ENCODE results near the gene TRPC4AP.

TRPC4AP gene

GRCh38 chr20:35012227-35013069, 80.2 kb downstream of the TRPC4AP start:
- no peak for DNase-seq

- DNase-seq = no peak
Observed at GRCh38 chr20:35011589-35012226, 80.9 kb downstream of the TRPC4AP start.

GRCh38 chr20:35010405-35011192, 82.0 kb downstream of the TRPC4AP start:
- no peak for DNase-seq

GRCh38 chr20:35009665-35010328, 82.8 kb downstream of the TRPC4AP start:
- no peak for DNase-seq

GRCh38 chr20:35008411-35009342, 83.9 kb downstream of the TRPC4AP start:
- DNase-seq = no peak

- DNase-seq = no peak
Observed at GRCh38 chr20:35007891-35008290, 84.7 kb downstream of the TRPC4AP start.

- DNase-seq = no peak
Observed at GRCh38 chr20:35007413-35007812, 85.2 kb downstream of the TRPC4AP start.

GRCh38 chr20:35006531-35006971, 86.1 kb downstream of the TRPC4AP start:
- no peak for DNase-seq

GRCh38 chr20:35006009-35006408, 86.6 kb downstream of the TRPC4AP start:
- no peak for DNase-seq

GRCh38 chr20:35005463-35005961, 87.1 kb downstream of the TRPC4AP start:
- DNase-seq = no peak

- no peak for DNase-seq
Observed at GRCh38 chr20:35004749-35005462, 87.7 kb downstream of the TRPC4AP start.

- DNase-seq = no peak
Observed at GRCh38 chr20:35004051-35004725, 88.4 kb downstream of the TRPC4AP start.

GRCh38 chr20:35003211-35004031, 89.2 kb downstream of the TRPC4AP start:
- no peak for DNase-seq

GRCh38 chr20:35002426-35003210, 90.0 kb downstream of the TRPC4AP start:
- DNase-seq = no peak

- no peak for DNase-seq
Observed at GRCh38 chr20:35001596-35002362, 90.8 kb downstream of the TRPC4AP start.

- DNase-seq = no peak
Observed at GRCh38 chr20:35000922-35001595, 91.5 kb downstream of the TRPC4AP start.

GRCh38 chr20:35000311-35000921, 92.2 kb downstream of the TRPC4AP start:
- no peak for DNase-seq

Data from CD4-positive, alpha-beta T cell treated with Interleukin-17A for 1 hour (primary cell).